WERI-Rb-1 (cell line): ENCODE data around the gene SH3RF1.
"Not testable (repeated sequence)": the region's sequence is repeated elsewhere in the genome, so short reads cannot be mapped to it uniquely, and the experiment has no call there.

ENCODE experiments used
- DNase-seq: peaks from one replicate; pipeline ENCODE4 v3.0.0-alpha.2; 2020
- H3K27ac ChIP-seq: fragments of 250-450 bp; sonication (Bioruptor Pico); 2 replicates; pipeline ENCODE4 v1.5.1; 2020; ENCODE audit warnings: mild to moderate bottlenecking, moderate library complexity
- H3K27me3 ChIP-seq: fragments of 250-450 bp; sonication (Bioruptor Pico); 2 replicates; pipeline ENCODE4 v1.5.1; 2021; ENCODE audit warnings: mild to moderate bottlenecking, low read depth, moderate library complexity; ENCODE audit not compliant: insufficient read depth, severe bottlenecking
- H3K36me3 ChIP-seq: fragments of 250-450 bp; sonication (Bioruptor Pico); 2 replicates; pipeline ENCODE4 v1.5.1; 2020; ENCODE audit warnings: mild to moderate bottlenecking, moderate library complexity
- H3K4me3 ChIP-seq: 2 replicates; pipeline ENCODE4 v1.5.1; 2011; ENCODE audit warnings: low read depth, mild to moderate bottlenecking, control low read depth, low read length
- H3K9me3 ChIP-seq: fragments of 250-450 bp; sonication (Bioruptor Pico); 2 replicates; pipeline ENCODE4 v1.5.1; 2021; ENCODE audit warnings: mild to moderate bottlenecking, moderate library complexity; ENCODE audit not compliant: severe bottlenecking
- CTCF ChIP-seq: IDR thresholded peaks from 2 replicates; pipeline ENCODE4 v1.5.1; 2011; ENCODE audit warnings: low read depth, mild to moderate bottlenecking, control low read depth, inconsistent platforms, low read length

The SH3RF1 gene

GRCh38 chr4:169202145-169202699 is 68.5 kb downstream of the SH3RF1 start:
- H3K4me3 ChIP-seq = no peak overlapping the region
- TF ChIP-seq CTCF = no peak
- no peaks in the 10 kb centered on the region for H3K9me3 ChIP-seq
- H3K27me3 ChIP-seq = no peaks in the 10 kb centered on the region
- no peaks in the 10 kb centered on the region for H3K36me3 ChIP-seq
- DNase-seq = no peak
- H3K27ac ChIP-seq = no peak overlapping the region

GRCh38 chr4:169201222-169202144 is 69.3 kb downstream of the SH3RF1 start:
- H3K36me3 ChIP-seq = no peaks in the 10 kb centered on the region
- H3K27ac ChIP-seq = no peak overlapping the region
- no peak for TF ChIP-seq CTCF
- no peaks in the 10 kb centered on the region for H3K27me3 ChIP-seq
- no peak overlapping the region for H3K4me3 ChIP-seq
- H3K9me3 ChIP-seq = no peaks in the 10 kb centered on the region
- DNase-seq = no peak

GRCh38 chr4:169200361-169201030 is 70.3 kb downstream of the SH3RF1 start:
- no peaks in the 10 kb centered on the region for H3K36me3 ChIP-seq
- no peak for TF ChIP-seq CTCF
- DNase-seq = no peak
- no peaks in the 10 kb centered on the region for H3K9me3 ChIP-seq
- H3K27me3 ChIP-seq = no peaks in the 10 kb centered on the region
- H3K27ac ChIP-seq = no peak overlapping the region
- H3K4me3 ChIP-seq = no peak overlapping the region

- Histone ChIP-seq H3K27ac (no peak overlapping the region), H3K27me3 (no peaks in the 10 kb centered on the region)
- no peak for DNase-seq
Measured at GRCh38 chr4:169199184-169199583, 71.6 kb downstream of the SH3RF1 start.

GRCh38 chr4:169198167-169198566 is 72.6 kb downstream of the SH3RF1 start:
- DNase-seq = no peak
- Histone ChIP-seq H3K9me3 (peaks cover 3% of the 10 kb centered on the region), H3K4me3 (no peak overlapping the region), H3K36me3 (no peaks in the 10 kb centered on the region), H3K27me3 (no peaks in the 10 kb centered on the region), H3K27ac (no peak overlapping the region)
- TF ChIP-seq CTCF = no peak

More at GRCh38 chr4:169199184-169199583, 71.6 kb downstream of the SH3RF1 start:
- H3K36me3 ChIP-seq = no peaks in the 10 kb centered on the region
- no peak overlapping the region for H3K4me3 ChIP-seq
- H3K9me3 ChIP-seq = peaks cover 3% of the 10 kb centered on the region
- no peak for TF ChIP-seq CTCF

GRCh38 chr4:169197206-169197605 is 73.5 kb downstream of the SH3RF1 start:
- not testable (repeated sequence) for DNase-seq, H3K36me3 ChIP-seq, H3K27me3 ChIP-seq, H3K27ac ChIP-seq, H3K4me3 ChIP-seq, H3K9me3 ChIP-seq
